Right lobe of liver (tissue), 4 donors: Measurements from ENCODE around the gene HDAC9.

Source experiments
- POLR2A ChIP-seq: fragments of 450-650 bp; IDR thresholded peaks from one replicate; pipeline ENCODE4 v1.6.1; 2017; ENCODE audit warnings: antibody characterized with exemption, mild to moderate bottlenecking
- TF ChIP-seq, protein P1 (sequence below), 4 donors: fragments of 200-600 bp in 3 of 4; fragments of 450-650 bp in 1 of 4; IDR thresholded peaks; one replicate each; pipeline versions ENCODE4 v1.5.1 to v1.8.0; 2016 to 2022; ENCODE audit warnings: antibody characterized with exemption in 4 of 4, mild to moderate bottlenecking in 2 of 4
- donor health status: DM: no; HTN: no; CAD: no.
- donor health status: DM: no; HTN: no; CAD: no.
- donor health status: DM: no; HTN: yes; CAD: no.

DNA sequence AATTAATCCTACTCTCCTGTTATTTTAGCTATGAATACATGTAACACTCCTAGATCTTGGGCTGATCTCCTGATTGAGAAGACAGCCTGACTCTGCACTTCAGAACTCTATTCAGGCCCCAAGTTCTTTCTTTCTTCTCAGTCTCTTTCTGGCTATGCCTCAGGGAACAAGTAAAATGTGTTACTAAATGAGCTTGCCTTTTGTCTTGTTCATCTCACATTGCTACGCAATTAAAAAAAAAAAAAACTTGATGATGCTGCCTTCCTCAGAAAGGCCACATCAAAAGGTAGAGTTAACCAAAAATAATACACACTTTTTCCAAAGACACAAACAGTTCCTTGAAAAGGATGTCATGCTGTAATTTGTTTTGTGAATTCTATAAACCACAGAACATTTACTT is 363.8 kb downstream of the HDAC9 start:
- TF ChIP-seq, protein P1, sequence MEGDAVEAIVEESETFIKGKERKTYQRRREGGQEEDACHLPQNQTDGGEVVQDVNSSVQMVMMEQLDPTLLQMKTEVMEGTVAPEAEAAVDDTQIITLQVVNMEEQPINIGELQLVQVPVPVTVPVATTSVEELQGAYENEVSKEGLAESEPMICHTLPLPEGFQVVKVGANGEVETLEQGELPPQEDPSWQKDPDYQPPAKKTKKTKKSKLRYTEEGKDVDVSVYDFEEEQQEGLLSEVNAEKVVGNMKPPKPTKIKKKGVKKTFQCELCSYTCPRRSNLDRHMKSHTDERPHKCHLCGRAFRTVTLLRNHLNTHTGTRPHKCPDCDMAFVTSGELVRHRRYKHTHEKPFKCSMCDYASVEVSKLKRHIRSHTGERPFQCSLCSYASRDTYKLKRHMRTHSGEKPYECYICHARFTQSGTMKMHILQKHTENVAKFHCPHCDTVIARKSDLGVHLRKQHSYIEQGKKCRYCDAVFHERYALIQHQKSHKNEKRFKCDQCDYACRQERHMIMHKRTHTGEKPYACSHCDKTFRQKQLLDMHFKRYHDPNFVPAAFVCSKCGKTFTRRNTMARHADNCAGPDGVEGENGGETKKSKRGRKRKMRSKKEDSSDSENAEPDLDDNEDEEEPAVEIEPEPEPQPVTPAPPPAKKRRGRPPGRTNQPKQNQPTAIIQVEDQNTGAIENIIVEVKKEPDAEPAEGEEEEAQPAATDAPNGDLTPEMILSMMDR (IDR thresholded peaks at IDR 0.05): no peak
- TF ChIP-seq POLR2A: no peak
